Midbrain (tissue), 1 donor: ENCODE results near the gene LARP1.

Experiments used
- DNase-seq: peaks from one replicate; lab custom pipeline; 2025; lab: John Stamatoyannopoulos, UW

LARP1 gene

DNA sequence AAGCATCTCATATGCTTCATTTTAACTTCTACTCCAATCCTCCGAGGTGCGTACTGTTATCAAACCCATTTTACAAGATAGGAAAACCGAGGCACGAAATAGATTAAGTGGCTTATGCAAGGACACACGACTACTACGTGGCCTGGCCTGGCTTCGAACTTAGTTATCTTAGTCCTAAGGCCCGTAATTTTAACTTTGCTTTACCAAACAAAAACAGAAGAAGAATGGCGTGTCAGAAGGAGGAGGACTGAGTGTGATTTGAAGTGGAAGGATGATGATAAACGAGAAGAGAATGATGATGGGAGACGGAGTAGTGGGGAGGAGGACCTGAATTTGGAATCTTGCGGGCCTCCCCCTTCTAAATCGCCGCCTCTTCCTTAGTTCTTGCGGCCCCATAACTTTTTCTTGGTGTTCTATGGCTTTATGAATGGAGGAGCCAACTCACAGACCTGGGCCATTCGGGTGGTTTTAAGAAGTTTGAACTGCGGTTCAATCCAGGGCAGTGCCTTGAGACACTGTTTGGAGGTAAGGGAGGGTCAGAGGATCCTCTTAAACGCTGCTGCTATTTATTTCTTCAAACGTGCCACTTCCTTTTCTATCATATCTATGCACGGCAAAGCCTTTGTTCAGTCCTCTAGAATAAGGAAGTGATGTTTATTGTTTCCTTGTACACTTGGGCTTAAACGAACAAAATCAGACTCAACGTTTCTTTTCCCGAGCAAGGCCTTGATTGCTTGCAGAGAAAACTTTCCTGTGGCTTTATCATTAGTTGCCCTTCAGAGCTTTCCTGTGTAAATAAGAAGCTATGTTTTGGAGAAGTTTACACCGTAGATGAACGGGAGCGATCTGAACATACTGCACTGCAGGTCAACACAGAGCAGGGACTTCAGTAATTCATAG, 104.0 kb downstream of the LARP1 start:
- no peak for DNase-seq

DNA sequence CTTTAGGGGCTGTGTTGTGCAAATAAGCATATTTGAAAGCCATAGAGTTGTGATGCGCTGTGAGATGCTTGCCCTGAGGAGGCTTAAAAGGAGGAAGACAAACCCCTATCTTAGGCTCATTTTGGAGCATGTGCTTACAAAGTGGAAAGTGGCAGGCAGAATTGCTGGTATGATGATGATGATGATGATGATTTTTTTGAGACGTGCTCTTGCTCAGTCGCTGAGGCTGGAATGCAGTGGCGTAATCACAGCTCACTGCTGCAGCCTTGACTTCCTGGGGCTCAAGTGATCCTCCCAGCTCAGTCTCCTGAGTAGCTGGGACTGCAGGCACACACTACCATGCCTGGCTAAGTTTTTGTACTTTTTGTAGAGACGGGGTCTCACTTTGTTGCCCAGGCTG, 104.9 kb downstream of the LARP1 start:
- DNase-seq, result no peak

DNA sequence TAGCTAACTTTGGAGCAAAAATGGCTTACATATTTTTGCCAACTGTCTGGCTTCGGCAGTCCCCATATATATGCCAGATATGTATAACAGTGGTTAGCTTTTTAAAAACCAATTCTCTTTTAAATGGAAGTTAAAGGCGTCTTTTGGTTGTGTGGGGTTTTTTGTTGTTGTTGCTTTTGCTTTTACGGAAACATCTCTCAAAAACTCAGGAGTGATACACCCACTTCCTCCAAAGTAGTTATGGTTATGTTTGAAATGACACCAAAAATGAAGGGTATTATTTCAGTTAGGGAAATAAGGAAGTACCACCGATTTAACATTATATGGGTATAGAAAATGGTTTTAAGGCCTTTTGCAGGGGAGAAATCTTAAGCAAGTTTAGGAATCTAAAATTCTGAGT, 105.6 kb downstream of the LARP1 start:
- DNase-seq, result no peak

DNA sequence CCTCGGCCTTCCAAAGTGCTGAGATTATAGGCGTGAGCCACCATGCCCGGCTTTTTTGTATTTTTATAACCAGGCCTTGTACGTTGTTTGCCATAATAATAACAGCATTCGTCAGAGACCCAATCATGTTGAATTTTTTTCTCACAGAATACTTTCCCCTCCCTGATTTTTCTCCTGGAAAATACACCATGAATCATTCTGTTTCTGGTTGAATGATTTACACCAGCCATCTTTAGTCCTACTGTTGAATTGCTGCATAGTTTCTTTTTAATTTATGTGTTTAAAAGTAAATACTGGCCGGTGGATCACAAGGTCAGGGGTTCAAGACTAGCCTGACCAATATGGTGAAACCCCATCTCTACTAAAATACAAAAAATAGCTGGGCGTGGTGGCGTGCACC, 106.8 kb downstream of the LARP1 start:
- DNase-seq, result no peak

DNA sequence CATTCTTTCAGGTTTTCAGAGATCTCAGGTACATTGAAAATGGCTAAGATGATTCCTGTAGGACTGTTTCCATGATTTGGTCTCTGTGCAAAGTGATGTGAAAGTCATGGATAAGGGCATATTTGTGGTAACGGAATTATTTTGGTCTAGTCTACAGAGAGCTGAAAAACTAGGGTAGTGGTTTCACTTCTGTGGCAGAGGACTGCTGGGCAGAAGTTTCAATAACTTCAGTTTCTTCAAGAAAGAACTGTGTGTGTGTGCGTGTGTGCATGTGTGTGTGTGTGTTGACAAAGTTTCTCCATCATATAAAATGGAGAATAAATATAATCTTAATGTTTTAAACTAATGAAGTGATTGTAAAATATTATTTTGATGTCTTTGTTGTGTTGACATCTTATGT, 107.6 kb downstream of the LARP1 start:
- DNase-seq, result no peak

DNA sequence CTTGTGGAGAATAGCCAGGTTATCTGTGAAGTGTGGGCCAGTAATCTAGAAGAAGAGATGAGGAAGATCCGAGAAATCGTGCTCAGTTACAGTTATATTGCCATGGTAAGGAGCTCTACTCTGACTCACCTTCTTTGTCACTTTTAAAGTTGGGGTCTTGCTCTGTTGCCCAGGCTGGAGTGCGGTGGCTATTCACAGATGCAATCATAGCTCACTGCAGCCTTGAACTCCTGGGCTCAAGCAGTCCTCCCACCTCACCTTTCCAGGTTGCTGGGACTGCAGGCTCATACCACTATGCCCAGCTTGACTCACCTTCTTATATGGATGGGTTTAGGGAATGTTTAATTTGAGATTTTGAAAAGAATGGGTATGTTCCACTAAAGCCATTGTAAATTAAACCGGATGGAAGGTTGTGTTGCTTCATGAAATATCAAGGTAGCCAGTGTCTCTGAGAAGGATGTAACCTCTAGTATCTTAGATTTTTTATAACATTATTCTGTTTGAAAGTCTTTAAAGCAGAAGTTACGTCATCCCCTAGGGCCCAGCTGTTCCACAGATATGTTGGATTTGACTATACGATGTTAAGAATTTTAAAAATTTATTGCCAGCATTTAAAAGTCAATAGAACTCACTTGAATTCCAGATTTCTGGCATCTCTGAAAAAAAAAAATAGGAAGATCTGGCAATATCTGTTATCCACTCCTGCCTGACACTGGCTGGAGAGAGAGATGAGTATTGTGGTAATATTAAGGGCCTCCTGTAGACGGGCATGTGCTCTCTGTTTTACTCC, 108.3 kb downstream of the LARP1 start:
- no peak for DNase-seq

DNA sequence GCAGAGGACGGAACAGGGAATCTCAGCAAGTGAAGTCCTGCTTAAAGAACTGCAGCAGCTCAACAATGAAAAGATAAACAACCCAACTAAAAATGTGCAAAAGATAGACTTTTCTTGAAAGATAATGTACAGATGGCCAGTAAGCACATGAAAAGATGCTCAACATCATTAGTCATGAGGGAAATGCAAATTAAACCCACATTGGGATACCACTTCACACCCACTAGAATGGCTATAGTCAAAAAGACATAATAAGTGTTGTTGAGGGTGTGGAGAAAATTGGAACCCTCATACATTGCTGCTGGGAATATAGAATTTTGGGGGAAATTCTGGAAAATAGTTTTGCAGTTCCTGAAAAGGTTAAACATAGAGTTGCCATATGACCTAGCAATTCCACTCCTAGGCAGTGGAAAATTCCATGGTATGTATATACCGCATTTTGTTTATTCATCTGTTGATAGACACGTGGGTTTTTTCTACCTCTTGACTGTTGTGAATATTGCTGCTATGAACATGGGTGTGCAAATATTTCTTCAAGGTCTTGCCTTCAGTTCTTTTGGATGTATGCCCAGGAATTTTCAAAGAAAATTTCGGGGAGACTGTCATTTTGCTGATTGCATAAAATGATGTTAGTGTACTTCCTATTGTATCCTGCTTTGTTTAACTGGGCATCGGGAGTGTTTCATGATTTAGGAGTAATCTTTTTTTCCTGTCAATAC, 110.4 kb downstream of the LARP1 start:
- no peak for DNase-seq

DNA sequence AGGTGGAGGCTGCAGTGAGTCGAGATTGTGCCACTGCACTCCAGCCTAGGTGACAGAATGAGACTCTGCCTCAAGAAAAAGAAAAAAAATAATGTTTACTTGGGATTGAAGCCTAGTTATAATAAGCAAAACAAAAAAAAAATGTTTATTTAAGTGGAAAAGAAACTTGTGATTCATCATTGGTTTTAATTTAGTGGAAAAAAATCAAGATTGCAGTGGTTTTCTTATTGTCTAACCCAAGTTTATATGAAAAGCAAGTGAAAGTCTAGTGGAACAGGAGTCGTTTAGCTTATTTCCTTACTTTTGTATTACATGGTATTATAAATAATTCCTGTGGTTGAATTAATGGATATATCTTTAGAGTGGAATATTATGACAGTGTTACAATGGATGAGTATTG, 111.7 kb downstream of the LARP1 start:
- no peak for DNase-seq
